ENCODE results near the gene TRIM31. TPM values are rescaled to one million over a fixed set of nuclear protein-coding genes. Genes with fewer than 3 reads are reported as not detected.

The TRIM31 gene
- total RNA-seq, 2 experiments from 2014 or later: not detected

DNA sequence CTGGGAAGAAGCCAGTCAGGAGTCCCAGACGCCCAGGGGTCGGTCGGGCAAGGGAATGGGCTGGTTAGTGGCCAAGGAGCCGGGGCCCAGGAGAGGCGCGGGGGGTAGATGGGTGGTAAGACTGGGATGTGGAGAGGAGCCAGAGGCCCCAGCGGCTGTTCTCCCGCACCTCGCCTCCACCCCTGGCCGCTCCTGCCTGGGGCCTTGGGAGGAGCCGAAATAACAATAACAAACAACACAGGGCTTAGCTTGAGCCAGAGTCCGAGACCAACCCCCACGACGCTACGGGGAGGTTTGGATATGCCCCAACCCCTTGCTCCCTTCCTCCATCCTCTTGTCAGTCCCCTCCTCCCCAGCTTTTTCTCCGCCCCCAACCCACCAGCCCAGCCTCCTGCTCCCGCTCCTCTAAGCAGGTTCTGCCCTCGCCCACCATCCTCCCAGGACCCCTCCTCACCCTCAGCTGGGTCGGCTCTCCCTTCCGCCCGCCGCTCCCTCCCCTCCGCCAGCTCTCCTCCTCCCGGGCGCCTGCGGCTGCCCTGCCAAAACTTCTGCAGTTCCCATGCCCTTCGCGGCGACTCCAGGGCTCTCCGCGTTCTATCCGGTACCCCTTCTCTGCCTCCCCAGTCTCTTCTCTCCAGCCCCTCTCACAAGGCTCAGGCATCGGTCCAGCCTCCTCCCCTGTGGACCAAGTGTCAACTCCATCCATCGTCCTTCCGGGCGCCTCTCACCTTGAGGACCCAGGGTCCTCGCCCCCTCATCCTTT lies 38.4 kb downstream of the TRIM31 start:
- TF ChIP-seq, protein P1, sequence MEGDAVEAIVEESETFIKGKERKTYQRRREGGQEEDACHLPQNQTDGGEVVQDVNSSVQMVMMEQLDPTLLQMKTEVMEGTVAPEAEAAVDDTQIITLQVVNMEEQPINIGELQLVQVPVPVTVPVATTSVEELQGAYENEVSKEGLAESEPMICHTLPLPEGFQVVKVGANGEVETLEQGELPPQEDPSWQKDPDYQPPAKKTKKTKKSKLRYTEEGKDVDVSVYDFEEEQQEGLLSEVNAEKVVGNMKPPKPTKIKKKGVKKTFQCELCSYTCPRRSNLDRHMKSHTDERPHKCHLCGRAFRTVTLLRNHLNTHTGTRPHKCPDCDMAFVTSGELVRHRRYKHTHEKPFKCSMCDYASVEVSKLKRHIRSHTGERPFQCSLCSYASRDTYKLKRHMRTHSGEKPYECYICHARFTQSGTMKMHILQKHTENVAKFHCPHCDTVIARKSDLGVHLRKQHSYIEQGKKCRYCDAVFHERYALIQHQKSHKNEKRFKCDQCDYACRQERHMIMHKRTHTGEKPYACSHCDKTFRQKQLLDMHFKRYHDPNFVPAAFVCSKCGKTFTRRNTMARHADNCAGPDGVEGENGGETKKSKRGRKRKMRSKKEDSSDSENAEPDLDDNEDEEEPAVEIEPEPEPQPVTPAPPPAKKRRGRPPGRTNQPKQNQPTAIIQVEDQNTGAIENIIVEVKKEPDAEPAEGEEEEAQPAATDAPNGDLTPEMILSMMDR (IDR thresholded peaks at IDR 0.05): no peak
- CTCF ChIA-PET: interaction anchor here (0.8 to 1.7 kb wide), 3 partner anchors 29 to 108 kb away, joined by 4 to 8 read pairs (median 4); no protein-coding TSS in a partner anchor
- Histone ChIP-seq H3K27me3 (ENCODE audit: control insufficient read depth in 1 of 2, insufficient read depth in 2 of 2, low read length in 2 of 2) (peaks cover 35 to 40% of the 10 kb centered on the region in 2 experiments), H3K36me3 (ENCODE audit: insufficient read depth, low read length) (peaks cover 11% of the 10 kb centered on the region), H3K9me3 (ENCODE audit: control insufficient read depth in 1 of 2, insufficient read depth in 1 of 2, low read length in 2 of 2) (peaks cover 0 to 10% of the 10 kb centered on the region in 2 experiments), H3K4me1 (ENCODE audit: insufficient read depth, low read length) (peaks cover 52% of the 10 kb centered on the region), H3K27ac (ENCODE audit: low read depth in 1 of 2, low read length in 2 of 2) (no peak overlapping the region), H3K4me3 (ENCODE audit: low read length) (peak overlapping the region; percentile 42)
- H3K27ac Mint-ChIP-seq: no peak overlapping the region
- intact Hi-C loops (cut with DNase I, micrococcal nuclease): no loop called here
- peak overlapping the region; percentile 69 for H3K4me3 Mint-ChIP-seq
- POLR2A ChIA-PET: interaction anchor here (1.1 to 1.9 kb wide), 3 partner anchors 8 to 27 kb away, joined by 3 to 13 read pairs (median 7); partner anchors contain the start of gene POLR1H
- H3K4me1 Mint-ChIP-seq (ENCODE audit: low read depth): peaks cover 67% of the 10 kb centered on the region
- no peaks in the 10 kb centered on the region for H3K9me3 Mint-ChIP-seq
- peak; percentile 30 for ATAC-seq (ENCODE audit: poor library complexity)
- H3K36me3 Mint-ChIP-seq (ENCODE audit: low read depth): peaks cover 14% of the 10 kb centered on the region
- peaks cover 52% of the 10 kb centered on the region for H3K27me3 Mint-ChIP-seq
- no peak for DNase-seq

DNA sequence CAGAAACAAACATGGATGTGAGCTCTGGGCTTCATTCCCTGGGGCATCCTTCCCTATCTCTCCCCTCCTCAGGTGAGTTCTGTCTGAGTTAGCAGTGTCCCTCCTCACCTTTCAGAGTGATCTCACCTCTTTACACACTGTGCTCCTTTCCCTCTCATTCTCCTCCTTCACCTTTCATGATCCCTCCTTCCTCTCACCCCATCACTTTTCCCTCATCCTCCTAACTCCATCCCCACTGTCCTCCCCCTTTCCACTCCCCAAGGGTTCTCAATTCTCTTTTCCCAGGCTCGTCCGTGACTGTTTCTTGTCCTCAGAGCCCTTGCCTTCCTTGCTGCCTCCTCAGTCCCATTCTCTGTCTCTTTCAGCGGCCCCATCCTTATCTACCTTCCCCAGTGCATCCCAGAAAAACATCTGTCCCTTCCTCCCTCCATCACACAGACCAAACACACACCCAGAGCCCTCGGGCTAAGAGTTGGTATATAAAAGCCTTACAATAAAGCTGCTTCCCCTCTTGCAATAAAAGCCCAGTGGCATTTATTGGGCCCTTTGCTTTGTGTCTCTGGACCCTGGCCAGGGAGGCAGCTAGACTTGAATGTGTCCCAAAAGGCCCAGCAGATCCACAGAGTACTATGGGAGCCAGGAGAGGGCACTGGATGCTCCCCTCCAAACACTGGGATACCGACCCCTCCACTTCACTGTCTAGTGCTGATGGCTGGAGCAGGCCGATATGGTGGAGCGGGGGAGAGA lies 39.2 kb downstream of the TRIM31 start:
- no peak for ATAC-seq (ENCODE audit: poor library complexity)
- peaks cover 50% of the 10 kb centered on the region for H3K27me3 Mint-ChIP-seq
- no peak for DNase-seq
- H3K36me3 ChIP-seq (ENCODE audit: insufficient read depth, low read length): peaks cover 20% of the 10 kb centered on the region
- POLR2A ChIA-PET: interaction anchor here (1.9 kb wide), 2 partner anchors 12 to 28 kb away, joined by 7 to 13 read pairs; partner anchors contain the start of gene POLR1H
- CTCF ChIA-PET: interaction anchor here (1.5 to 1.7 kb wide), 2 partner anchors 29 to 57 kb away, joined by 4 to 8 read pairs; no protein-coding TSS in a partner anchor
- peaks cover 0 to 10% of the 10 kb centered on the region in 2 experiments for H3K9me3 ChIP-seq (ENCODE audit: control insufficient read depth in 1 of 2, insufficient read depth in 1 of 2, low read length in 2 of 2)
- no peak overlapping the region for H3K4me3 ChIP-seq (ENCODE audit: low read length)
- peaks cover 22% of the 10 kb centered on the region for H3K36me3 Mint-ChIP-seq (ENCODE audit: low read depth)
- no peak overlapping the region for H3K27ac ChIP-seq (ENCODE audit: low read depth in 1 of 2, low read length in 2 of 2)
- H3K4me1 ChIP-seq (ENCODE audit: insufficient read depth, low read length): peaks cover 54% of the 10 kb centered on the region
- H3K4me1 Mint-ChIP-seq (ENCODE audit: low read depth): peaks cover 68% of the 10 kb centered on the region
- peaks cover 35 to 40% of the 10 kb centered on the region in 2 experiments for H3K27me3 ChIP-seq (ENCODE audit: control insufficient read depth in 1 of 2, insufficient read depth in 2 of 2, low read length in 2 of 2)
- peak overlapping the region; percentile 69 for H3K4me3 Mint-ChIP-seq
- no peaks in the 10 kb centered on the region for H3K9me3 Mint-ChIP-seq
- H3K27ac Mint-ChIP-seq: no peak overlapping the region
- TF ChIP-seq, protein P1 (IDR thresholded peaks at IDR 0.05): no peak
- intact Hi-C loops (cut with DNase I, micrococcal nuclease): no loop called here

GRCh38 chr6:30071858-30072257 lies 41.0 kb downstream of the TRIM31 start:
- intact Hi-C loops (cut with DNase I, micrococcal nuclease): no loop called here
- Mint-ChIP-seq H3K27me3 (peaks cover 50% of the 10 kb centered on the region), H3K9me3 (no peaks in the 10 kb centered on the region), H3K4me3 (no peak overlapping the region), H3K27ac (no peak overlapping the region), H3K4me1 (ENCODE audit: low read depth) (peaks cover 68% of the 10 kb centered on the region), H3K36me3 (ENCODE audit: low read depth) (peaks cover 40% of the 10 kb centered on the region)
- Histone ChIP-seq H3K4me1 (ENCODE audit: insufficient read depth, low read length) (peaks cover 59% of the 10 kb centered on the region), H3K36me3 (ENCODE audit: insufficient read depth, low read length) (peaks cover 27% of the 10 kb centered on the region), H3K27ac (ENCODE audit: low read depth in 1 of 2, low read length in 2 of 2) (no peak overlapping the region), H3K27me3 (ENCODE audit: control insufficient read depth in 1 of 2, insufficient read depth in 2 of 2, low read length in 2 of 2) (peaks cover 35 to 40% of the 10 kb centered on the region in 2 experiments), H3K9me3 (ENCODE audit: control insufficient read depth in 1 of 2, insufficient read depth in 1 of 2, low read length in 2 of 2) (peaks cover 0 to 10% of the 10 kb centered on the region in 2 experiments), H3K4me3 (ENCODE audit: low read length) (no peak overlapping the region)
- ChIA-PET POLR2A (interaction anchor here (2.7 kb wide), 1 partner anchor 11 kb away, joined by 13 read pairs; the partner anchor contains the start of gene POLR1H), CTCF (no interaction called here)
- ATAC-seq (ENCODE audit: poor library complexity) (no peak), DNase-seq (peak in 2 of 14 experiments; percentile 27 to 38)
- TF ChIP-seq, protein P1 (IDR thresholded peaks at IDR 0.05): no peak

Measured in CD4-positive, alpha-beta T cell (primary cell).